ENCODE results near the gene RPL37A.

Gene RPL37A

GRCh38 chr2:216538538-216538937, 39.9 kb downstream of the RPL37A start:
- DNase-seq = no peak
- no peak overlapping the region for H4K5ac ChIP-seq (ENCODE audit: low read length)
- no peak overlapping the region for H3K4me2 ChIP-seq (ENCODE audit: low read length)
- no peak overlapping the region for H3K27ac ChIP-seq (ENCODE audit: low read depth, low read length)
- H3K4ac ChIP-seq (ENCODE audit: low read depth, low read length) = no peak overlapping the region
- H3K18ac ChIP-seq (ENCODE audit: low read length) = no peak overlapping the region
- no peak overlapping the region for H2AK5ac ChIP-seq (ENCODE audit: low read length)
- no CpG with 5 or more reads among the region's 5 CpGs for WGBS (ENCODE audit: extremely low coverage, insufficient coverage, low lambda C conversion rate)
- H3K4me1 ChIP-seq (ENCODE audit: control insufficient read depth, low read depth, low read length) = no peaks in the 10 kb centered on the region
- no peak overlapping the region for H3K9ac ChIP-seq (ENCODE audit: low read length)
- H3K23ac ChIP-seq (ENCODE audit: low read length) = no peak overlapping the region
- no peaks in the 10 kb centered on the region for H3K79me2 ChIP-seq (ENCODE audit: control insufficient read depth, insufficient read depth, low read length)
- H3K4me3 ChIP-seq (ENCODE audit: low read length) = no peak overlapping the region
- H2BK15ac ChIP-seq (replicated peaks; ENCODE audit: low read depth) = no peak overlapping the region
- no peak overlapping the region for H4K8ac ChIP-seq (ENCODE audit: low read depth, low read length)
- no peaks in the 10 kb centered on the region for H3K27me3 ChIP-seq (ENCODE audit: insufficient read depth, low read length, poor library complexity)
- no peak overlapping the region for H3K56ac ChIP-seq (ENCODE audit: low read length)
- no peak overlapping the region for H2BK120ac ChIP-seq (ENCODE audit: low read depth, low read length)
- H2BK5ac ChIP-seq (ENCODE audit: low read length) = no peak overlapping the region
- H3K36me3 ChIP-seq (ENCODE audit: control insufficient read depth, insufficient read depth, low read length) = no peaks in the 10 kb centered on the region
- H3K79me1 ChIP-seq (ENCODE audit: low read length) = no peaks in the 10 kb centered on the region

- H3K27ac ChIP-seq (ENCODE audit: low read depth, low read length) = no peak overlapping the region
- WGBS (ENCODE audit: extremely low coverage, insufficient coverage, low lambda C conversion rate) = no CpG with 5 or more reads among the region's 4 CpGs
- H3K18ac ChIP-seq (ENCODE audit: low read length) = no peak overlapping the region
Observed at GRCh38 chr2:216539120-216539519, 40.5 kb downstream of the RPL37A start.

GRCh38 chr2:216539791-216540241, 41.2 kb downstream of the RPL37A start:
- H3K4me3 ChIP-seq (ENCODE audit: low read length) = no peak overlapping the region
- H3K23ac ChIP-seq (ENCODE audit: low read length) = no peak overlapping the region
- no peaks in the 10 kb centered on the region for H3K36me3 ChIP-seq (ENCODE audit: control insufficient read depth, insufficient read depth, low read length)
- no peak overlapping the region for H2BK5ac ChIP-seq (ENCODE audit: low read length)
- H3K9ac ChIP-seq (ENCODE audit: low read length) = no peak overlapping the region
- WGBS (ENCODE audit: extremely low coverage, insufficient coverage, low lambda C conversion rate) = no CpG with 5 or more reads among the region's 4 CpGs
- H3K18ac ChIP-seq (ENCODE audit: low read length) = no peak overlapping the region
- no peaks in the 10 kb centered on the region for H3K27me3 ChIP-seq (ENCODE audit: insufficient read depth, low read length, poor library complexity)
- no peak overlapping the region for H3K4me2 ChIP-seq (ENCODE audit: low read length)
- H3K79me1 ChIP-seq (ENCODE audit: low read length) = no peaks in the 10 kb centered on the region
- H3K56ac ChIP-seq (ENCODE audit: low read length) = no peak overlapping the region
- H3K79me2 ChIP-seq (ENCODE audit: control insufficient read depth, insufficient read depth, low read length) = no peaks in the 10 kb centered on the region
- H2BK120ac ChIP-seq (ENCODE audit: low read depth, low read length) = no peak overlapping the region
- no peaks in the 10 kb centered on the region for H3K4me1 ChIP-seq (ENCODE audit: control insufficient read depth, low read depth, low read length)
- DNase-seq = no peak
- H2BK15ac ChIP-seq (replicated peaks; ENCODE audit: low read depth) = no peak overlapping the region
- no peak overlapping the region for H3K27ac ChIP-seq (ENCODE audit: low read depth, low read length)
- H3K4ac ChIP-seq (ENCODE audit: low read depth, low read length) = no peak overlapping the region
- no peak overlapping the region for H4K5ac ChIP-seq (ENCODE audit: low read length)
- no peak overlapping the region for H4K8ac ChIP-seq (ENCODE audit: low read depth, low read length)
- H2AK5ac ChIP-seq (ENCODE audit: low read length) = no peak overlapping the region

More at GRCh38 chr2:216539120-216539519, 40.5 kb downstream of the RPL37A start:
- Histone ChIP-seq H3K27me3 (ENCODE audit: insufficient read depth, low read length, poor library complexity) (no peaks in the 10 kb centered on the region), H4K5ac (ENCODE audit: low read length) (no peak overlapping the region), H3K56ac (ENCODE audit: low read length) (no peak overlapping the region), H3K4me3 (ENCODE audit: low read length) (no peak overlapping the region), H4K8ac (ENCODE audit: low read depth, low read length) (no peak overlapping the region), H3K79me2 (ENCODE audit: control insufficient read depth, insufficient read depth, low read length) (no peaks in the 10 kb centered on the region), H2BK120ac (ENCODE audit: low read depth, low read length) (no peak overlapping the region), H2BK5ac (ENCODE audit: low read length) (no peak overlapping the region), H3K4me1 (ENCODE audit: control insufficient read depth, low read depth, low read length) (no peaks in the 10 kb centered on the region), H3K9ac (ENCODE audit: low read length) (no peak overlapping the region), H2BK15ac (replicated peaks; ENCODE audit: low read depth) (no peak overlapping the region), H3K4me2 (ENCODE audit: low read length) (no peak overlapping the region), H2AK5ac (ENCODE audit: low read length) (no peak overlapping the region), H3K79me1 (ENCODE audit: low read length) (no peaks in the 10 kb centered on the region), H3K4ac (ENCODE audit: low read depth, low read length) (no peak overlapping the region), H3K23ac (ENCODE audit: low read length) (no peak overlapping the region), H3K36me3 (ENCODE audit: control insufficient read depth, insufficient read depth, low read length) (no peaks in the 10 kb centered on the region)
- DNase-seq = no peak

GRCh38 chr2:216540920-216541319, 42.3 kb downstream of the RPL37A start:
- H2BK15ac ChIP-seq (replicated peaks; ENCODE audit: low read depth) = no peak overlapping the region
- H4K5ac ChIP-seq (ENCODE audit: low read length) = no peak overlapping the region
- no peak overlapping the region for H3K27ac ChIP-seq (ENCODE audit: low read depth, low read length)
- H3K9ac ChIP-seq (ENCODE audit: low read length) = no peak overlapping the region
- H2AK5ac ChIP-seq (ENCODE audit: low read length) = no peak overlapping the region
- DNase-seq = peak; percentile 57
- no peaks in the 10 kb centered on the region for H3K27me3 ChIP-seq (ENCODE audit: insufficient read depth, low read length, poor library complexity)
- H4K8ac ChIP-seq (ENCODE audit: low read depth, low read length) = no peak overlapping the region
- H2BK120ac ChIP-seq (ENCODE audit: low read depth, low read length) = no peak overlapping the region
- WGBS (ENCODE audit: extremely low coverage, insufficient coverage, low lambda C conversion rate) = no CpG with 5 or more reads among the region's 6 CpGs
- no peaks in the 10 kb centered on the region for H3K4me1 ChIP-seq (ENCODE audit: control insufficient read depth, low read depth, low read length)
- no peaks in the 10 kb centered on the region for H3K36me3 ChIP-seq (ENCODE audit: control insufficient read depth, insufficient read depth, low read length)
- no peak overlapping the region for H3K18ac ChIP-seq (ENCODE audit: low read length)
- H3K23ac ChIP-seq (ENCODE audit: low read length) = no peak overlapping the region
- no peak overlapping the region for H3K4me3 ChIP-seq (ENCODE audit: low read length)
- H3K79me2 ChIP-seq (ENCODE audit: control insufficient read depth, insufficient read depth, low read length) = no peaks in the 10 kb centered on the region
- H3K4ac ChIP-seq (ENCODE audit: low read depth, low read length) = no peak overlapping the region
- no peak overlapping the region for H3K56ac ChIP-seq (ENCODE audit: low read length)
- no peak overlapping the region for H2BK5ac ChIP-seq (ENCODE audit: low read length)
- no peaks in the 10 kb centered on the region for H3K79me1 ChIP-seq (ENCODE audit: low read length)
- H3K4me2 ChIP-seq (ENCODE audit: low read length) = no peak overlapping the region

- no peak overlapping the region for H2BK5ac ChIP-seq (ENCODE audit: low read length)
- H2BK15ac ChIP-seq (replicated peaks; ENCODE audit: low read depth) = no peak overlapping the region
- no peaks in the 10 kb centered on the region for H3K36me3 ChIP-seq (ENCODE audit: control insufficient read depth, insufficient read depth, low read length)
- DNase-seq = no peak
- H3K9ac ChIP-seq (ENCODE audit: low read length) = no peak overlapping the region
- no peaks in the 10 kb centered on the region for H3K79me2 ChIP-seq (ENCODE audit: control insufficient read depth, insufficient read depth, low read length)
- H3K4me3 ChIP-seq (ENCODE audit: low read length) = no peak overlapping the region
- H3K23ac ChIP-seq (ENCODE audit: low read length) = no peak overlapping the region
- no peaks in the 10 kb centered on the region for H3K4me1 ChIP-seq (ENCODE audit: control insufficient read depth, low read depth, low read length)
- WGBS (ENCODE audit: extremely low coverage, insufficient coverage, low lambda C conversion rate) = no CpG with 5 or more reads among the region's 3 CpGs
- H3K18ac ChIP-seq (ENCODE audit: low read length) = no peak overlapping the region
- H2AK5ac ChIP-seq (ENCODE audit: low read length) = no peak overlapping the region
- no peak overlapping the region for H3K56ac ChIP-seq (ENCODE audit: low read length)
- H3K27ac ChIP-seq (ENCODE audit: low read depth, low read length) = no peak overlapping the region
- H2BK120ac ChIP-seq (ENCODE audit: low read depth, low read length) = no peak overlapping the region
- no peaks in the 10 kb centered on the region for H3K27me3 ChIP-seq (ENCODE audit: insufficient read depth, low read length, poor library complexity)
- H4K5ac ChIP-seq (ENCODE audit: low read length) = no peak overlapping the region
- H3K79me1 ChIP-seq (ENCODE audit: low read length) = no peaks in the 10 kb centered on the region
- H3K4me2 ChIP-seq (ENCODE audit: low read length) = no peak overlapping the region
- no peak overlapping the region for H3K4ac ChIP-seq (ENCODE audit: low read depth, low read length)
- H4K8ac ChIP-seq (ENCODE audit: low read depth, low read length) = no peak overlapping the region
Observed at GRCh38 chr2:216541505-216541904, 42.9 kb downstream of the RPL37A start.

GRCh38 chr2:216545359-216545758, 46.7 kb downstream of the RPL37A start:
- no CpG with 5 or more reads among the region's 4 CpGs for WGBS (ENCODE audit: extremely low coverage, insufficient coverage, low lambda C conversion rate)
- Histone ChIP-seq H3K27ac (ENCODE audit: low read depth, low read length) (no peak overlapping the region), H3K36me3 (ENCODE audit: control insufficient read depth, insufficient read depth, low read length) (no peaks in the 10 kb centered on the region), H2BK120ac (ENCODE audit: low read depth, low read length) (no peak overlapping the region), H3K23ac (ENCODE audit: low read length) (no peak overlapping the region), H4K5ac (ENCODE audit: low read length) (no peak overlapping the region), H3K4me3 (ENCODE audit: low read length) (no peak overlapping the region), H3K4ac (ENCODE audit: low read depth, low read length) (no peak overlapping the region), H3K9ac (ENCODE audit: low read length) (no peak overlapping the region), H3K79me1 (ENCODE audit: low read length) (no peaks in the 10 kb centered on the region), H3K4me1 (ENCODE audit: control insufficient read depth, low read depth, low read length) (peaks cover 2% of the 10 kb centered on the region), H3K4me2 (ENCODE audit: low read length) (no peak overlapping the region), H3K56ac (ENCODE audit: low read length) (no peak overlapping the region), H3K79me2 (ENCODE audit: control insufficient read depth, insufficient read depth, low read length) (no peaks in the 10 kb centered on the region), H3K18ac (ENCODE audit: low read length) (no peak overlapping the region), H2BK15ac (replicated peaks; ENCODE audit: low read depth) (no peak overlapping the region), H2AK5ac (ENCODE audit: low read length) (no peak overlapping the region), H2BK5ac (ENCODE audit: low read length) (no peak overlapping the region), H3K27me3 (ENCODE audit: insufficient read depth, low read length, poor library complexity) (no peaks in the 10 kb centered on the region), H4K8ac (ENCODE audit: low read depth, low read length) (no peak overlapping the region)
- peak; percentile 22 for DNase-seq

All from mesendoderm (in vitro differentiated cells).